Inferior parietal cortex (tissue), 1 donor: ENCODE measurements around the gene SLC12A6.

Source experiments
- DNase-seq: peaks from one replicate; pipeline ENCODE4 v3.0.0-alpha.2; 2016; ENCODE audit errors: extremely low spot score

SLC12A6 gene

DNA sequence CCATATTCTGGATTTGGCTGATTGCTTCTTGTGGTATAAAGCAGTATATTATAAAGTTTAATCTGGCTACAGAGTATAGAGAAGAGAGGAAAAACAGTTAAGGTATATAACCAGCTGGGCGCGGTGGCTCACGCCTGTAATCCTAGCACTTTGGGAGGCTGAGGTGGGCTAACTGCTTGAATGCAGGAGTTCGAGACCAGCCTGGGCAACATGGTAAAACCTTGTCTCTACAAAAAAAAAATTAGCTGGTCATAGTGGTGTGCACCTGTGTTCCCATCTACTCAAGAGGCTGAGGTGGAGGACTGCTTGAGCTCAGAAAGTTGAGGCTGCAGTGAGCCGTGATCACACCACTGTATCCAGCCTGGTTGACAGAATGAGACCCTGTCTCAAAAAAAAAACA, 7.3 kb downstream of the SLC12A6 start:
- DNase-seq, result no peak

GRCh38 chr15:34329006-34329405, 8.6 kb downstream of the SLC12A6 start:
- no peak for DNase-seq

DNA sequence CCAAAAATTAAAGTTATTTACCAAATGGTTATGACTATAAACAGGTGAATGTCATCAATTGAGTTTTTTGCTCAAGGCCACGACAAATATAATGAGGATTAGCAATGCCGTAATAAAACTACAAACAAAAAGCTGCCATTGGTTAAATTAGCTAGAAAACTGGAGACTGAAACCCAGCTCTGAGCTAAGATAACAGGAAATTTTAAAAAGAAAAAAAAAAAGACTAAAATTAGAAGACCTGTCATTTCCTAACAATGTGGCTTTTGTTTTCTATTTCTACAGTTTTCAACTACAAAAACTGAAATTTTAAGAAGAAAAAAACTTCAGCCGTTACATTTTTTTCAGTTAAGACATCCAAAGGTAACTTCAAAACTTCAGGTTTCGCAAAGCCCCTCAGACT, 9.7 kb downstream of the SLC12A6 start:
- DNase-seq, result no peak

- no peak for DNase-seq
Observed at GRCh38 chr15:34325368-34325767, 12.2 kb downstream of the SLC12A6 start.

- no peak for DNase-seq
Observed at GRCh38 chr15:34324933-34325332, 12.6 kb downstream of the SLC12A6 start.

- DNase-seq, result no peak
Observed at GRCh38 chr15:34323217-34323616, 14.4 kb downstream of the SLC12A6 start.

DNA sequence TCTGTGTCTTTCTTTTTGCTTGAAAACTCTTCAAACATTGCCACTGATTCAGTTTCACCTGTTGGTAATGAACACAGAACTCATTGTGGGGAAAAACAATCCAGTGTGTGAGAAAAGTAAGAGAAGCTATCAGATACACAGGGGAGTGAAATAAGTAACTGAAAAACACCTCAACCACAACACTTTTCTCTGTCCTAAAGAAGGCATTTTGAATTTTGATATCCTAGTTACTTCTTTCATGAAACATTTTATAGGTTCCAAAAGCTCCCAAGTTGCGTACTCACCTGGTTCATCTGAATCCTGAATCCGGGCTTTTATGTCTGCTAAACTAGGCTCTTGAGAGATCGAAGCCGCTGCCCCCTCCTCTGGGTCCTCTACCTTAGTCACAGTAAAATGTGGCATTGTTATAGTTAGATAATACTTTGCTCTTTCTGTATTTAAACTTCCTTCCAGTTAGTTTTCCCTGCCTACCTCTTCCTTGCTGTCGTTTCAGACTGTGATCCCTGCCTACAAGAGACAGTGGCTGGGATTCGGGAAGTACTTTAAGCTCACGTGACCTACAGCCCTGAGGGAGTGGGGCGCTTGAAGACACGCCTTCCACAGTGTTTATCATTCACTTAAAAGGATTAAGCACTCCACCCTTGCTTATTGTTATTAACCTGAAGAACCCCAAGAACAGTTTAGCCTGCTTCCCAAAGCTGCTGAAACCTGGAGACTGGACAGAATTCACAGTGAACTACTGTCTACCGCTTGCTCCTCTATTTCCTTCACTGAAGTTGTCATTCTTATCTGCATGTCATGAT, 19.1 kb downstream of the SLC12A6 start:
- no peak for DNase-seq

DNA sequence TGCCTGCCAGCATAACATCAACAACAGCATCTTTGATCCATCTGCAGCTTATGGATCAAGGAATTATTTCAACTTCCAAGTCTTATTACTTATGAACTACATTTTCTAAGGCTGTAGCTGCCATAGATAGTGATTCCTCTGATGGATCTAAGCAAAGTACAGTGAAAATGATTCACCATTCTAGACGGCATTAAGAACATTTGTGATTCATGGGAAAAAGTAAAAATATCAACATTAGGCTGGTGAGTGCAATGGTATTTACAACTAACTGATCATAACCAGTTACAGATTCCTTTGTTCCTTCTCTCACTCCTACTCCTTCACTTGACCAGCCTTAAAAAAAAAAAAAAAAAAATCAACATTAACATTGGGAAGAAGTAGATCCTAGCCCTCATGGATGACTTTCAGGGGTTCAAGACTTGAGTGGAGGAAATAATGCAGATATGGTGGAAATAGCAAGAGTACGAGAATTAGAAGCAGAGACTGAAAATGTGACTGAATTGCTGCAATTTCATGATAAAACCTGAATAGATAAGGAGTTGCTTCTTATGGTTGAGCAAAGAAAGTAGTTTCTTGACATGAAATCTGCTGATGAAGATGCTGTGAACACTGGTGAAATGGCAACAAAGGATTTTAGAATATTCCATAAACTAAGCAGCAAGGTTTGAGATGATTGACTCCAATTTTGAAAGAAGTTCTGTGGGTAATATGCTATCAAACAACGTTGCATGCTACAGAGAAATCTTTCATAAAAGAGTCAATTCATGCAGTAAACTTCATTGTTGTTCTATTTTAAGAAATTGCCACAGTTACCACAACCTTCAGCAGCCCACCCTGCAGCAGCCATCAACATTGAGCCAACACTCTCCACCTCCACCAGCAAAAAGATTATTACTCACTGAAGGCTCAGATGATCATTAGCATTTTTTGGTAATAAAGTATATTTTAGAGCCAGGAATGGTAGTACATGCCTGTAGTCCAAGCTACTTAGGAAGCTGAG, 22.8 kb downstream of the SLC12A6 start:
- no peak for DNase-seq

GRCh38 chr15:34311563-34311962, 26.0 kb downstream of the SLC12A6 start:
- no peak for DNase-seq

GRCh38 chr15:34304613-34305012, 33.0 kb downstream of the SLC12A6 start:
- no peak for DNase-seq

DNA sequence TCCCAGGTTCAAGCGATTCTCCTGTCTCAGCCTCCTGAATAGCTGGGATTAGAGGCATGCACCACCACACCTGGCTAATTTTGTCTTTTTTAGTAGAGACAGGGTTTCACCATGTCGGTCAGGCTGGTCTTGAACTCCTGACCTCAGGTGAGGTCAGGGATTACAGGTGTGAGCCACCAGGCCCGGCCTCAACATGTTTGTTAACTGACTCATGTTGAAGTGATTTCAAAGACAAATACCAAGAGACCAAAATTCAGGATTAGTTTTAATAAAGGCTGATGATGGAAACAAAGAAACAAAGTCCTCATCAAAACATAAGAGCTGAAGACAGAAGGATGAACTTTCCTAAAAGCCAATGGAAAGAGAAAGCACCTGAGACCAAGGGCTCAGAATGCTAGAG, 36.5 kb downstream of the SLC12A6 start:
- no peak for DNase-seq

DNA sequence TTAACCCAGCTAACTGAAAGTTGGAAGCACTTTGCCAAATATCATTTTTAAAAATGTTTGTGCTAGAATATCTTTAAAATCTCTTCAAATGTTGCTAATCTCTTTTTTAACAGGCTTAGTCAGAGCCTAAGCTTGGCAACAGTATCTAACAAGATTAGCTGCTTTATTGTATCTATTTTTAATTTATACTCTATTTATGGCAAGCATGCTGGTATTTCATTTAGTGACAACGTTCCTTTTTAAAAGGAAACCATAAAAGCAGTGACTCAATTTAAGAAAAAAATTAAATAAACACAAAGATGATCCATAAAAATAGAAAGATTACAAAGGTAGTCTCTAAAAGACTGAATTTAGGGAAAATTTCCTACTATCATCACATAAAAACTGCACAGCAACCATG, 40.5 kb downstream of the SLC12A6 start:
- no peak for DNase-seq

GRCh38 chr15:34292621-34293020, 45.0 kb downstream of the SLC12A6 start:
- no peak for DNase-seq

DNA sequence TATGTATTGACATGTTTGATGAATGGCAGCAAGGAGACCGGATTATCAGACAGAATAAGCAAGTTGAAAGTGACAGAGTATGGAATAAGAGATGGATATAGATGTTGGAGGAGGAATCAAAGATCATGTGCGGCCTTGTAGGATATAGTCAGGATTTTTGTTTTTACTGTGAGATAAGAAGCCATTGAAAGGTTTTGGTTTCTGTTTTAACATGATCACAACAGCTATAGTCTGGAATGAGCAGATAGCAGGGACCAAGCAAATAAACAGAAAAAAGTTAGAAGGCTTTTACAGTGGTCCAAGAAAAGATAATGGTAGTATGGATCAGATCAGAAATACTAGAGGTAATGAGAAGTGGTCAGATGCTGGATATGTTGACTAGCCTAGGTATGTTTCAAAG, 52.6 kb downstream of the SLC12A6 start:
- DNase-seq, result no peak

- DNase-seq, result no peak
Observed at GRCh38 chr15:34282384-34282783, 55.2 kb downstream of the SLC12A6 start.

- DNase-seq, result no peak
Observed at GRCh38 chr15:34280193-34280592, 57.4 kb downstream of the SLC12A6 start.

GRCh38 chr15:34279368-34279767, 58.2 kb downstream of the SLC12A6 start:
- DNase-seq, result no peak

- DNase-seq, result no peak
Observed at GRCh38 chr15:34275721-34276120, 61.9 kb downstream of the SLC12A6 start.

- DNase-seq, result no peak
Observed at GRCh38 chr15:34275154-34275553, 62.4 kb downstream of the SLC12A6 start.

GRCh38 chr15:34271493-34271892, 66.1 kb downstream of the SLC12A6 start:
- DNase-seq, result no peak

DNA sequence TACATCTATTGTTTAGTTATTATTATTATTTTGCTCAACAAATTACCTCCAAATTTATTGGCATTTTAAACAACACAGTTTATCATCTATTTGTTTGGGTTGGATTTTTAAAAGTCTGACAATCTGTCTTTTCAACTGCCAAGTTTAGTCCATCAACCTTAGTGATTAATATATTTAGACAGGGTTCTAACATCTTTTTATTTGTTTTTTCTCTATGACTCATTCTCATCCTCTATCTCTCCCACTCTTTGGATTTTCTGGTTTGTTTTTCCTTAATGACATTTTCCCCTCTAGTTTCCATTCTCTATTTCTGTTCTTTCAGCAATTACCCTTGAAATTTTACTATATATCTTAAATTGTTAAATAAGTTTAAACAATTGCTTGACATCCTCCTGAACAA, 70.8 kb downstream of the SLC12A6 start:
- no peak for DNase-seq

- DNase-seq, result no peak
Observed at GRCh38 chr15:34264076-34264475, 73.5 kb downstream of the SLC12A6 start.

GRCh38 chr15:34262362-34262761, 75.2 kb downstream of the SLC12A6 start:
- no peak for DNase-seq
